PC-3 (cell line): ENCODE measurements around the gene ZNF816. TPM values are rescaled to one million over a fixed set of nuclear protein-coding genes. Genes with fewer than 3 reads are reported as not detected.
A peak's percentile ranks its signal among the peaks of the same experiment; 100 is the strongest.

Experiments used
- ATAC-seq: fragments of 200-7000 bp; cut with Tn5 transposase; 2 replicates; pipeline ENCODE4 v1.9.1; 2020; ENCODE audit warnings: mild to moderate bottlenecking, moderate library complexity
- BruUV-seq: library from RNA; stranded (reverse); fragments of 400-500 nt; replicated peaks from 2 replicates; lab custom pipeline; 2021; lab: Mats Ljungman, UMichigan
- CTCF ChIA-PET: fragments of 300-600 bp; sonication (Branson Sonifier 250); formaldehyde crosslinking; loops from one replicate; lab custom pipeline; 2022; ENCODE audit warnings: antibody characterized with exemption; lab: Charles Lee
- POLR2A ChIA-PET: fragments of 300-600 bp; sonication (Branson Sonifier 250); formaldehyde crosslinking; loops from one replicate; lab custom pipeline; 2022; ENCODE audit warnings: antibody characterized with exemption; ENCODE audit not compliant: unreplicated experiment; lab: Charles Lee
- DNase-seq: peaks from one replicate; pipeline ENCODE4 v3.0.0-alpha.2; 2015
- H2AFZ ChIP-seq: fragments of 300-600 bp; sonication (generic); 2 replicates; pipeline ENCODE4 v1.6.0; 2016; ENCODE audit warnings: antibody characterized with exemption, low read length
- H3F3A ChIP-seq: fragments of 300-600 bp; sonication (generic); one replicate; pipeline ENCODE4 v1.6.0; 2017; ENCODE audit warnings: antibody characterized with exemption, low read length, control low read depth, mild to moderate bottlenecking; ENCODE audit not compliant: unreplicated experiment
- H3K27ac ChIP-seq: fragments of 300-600 bp; sonication (generic); 2 replicates; pipeline ENCODE4 v1.5.1; 2016; ENCODE audit warnings: mild to moderate bottlenecking, low read length
- H3K27me3 ChIP-seq: fragments of 300-600 bp; sonication (generic); 2 replicates; pipeline ENCODE4 v1.6.1; 2016; ENCODE audit warnings: low read length, mixed read lengths
- H3K36me3 ChIP-seq: fragments of 300-600 bp; sonication (generic); 2 replicates; pipeline ENCODE4 v1.6.1; 2016; ENCODE audit warnings: low read depth, mixed run types, low read length, mixed read lengths
- H3K4me1 ChIP-seq: fragments of 300-600 bp; sonication (generic); 2 replicates; pipeline ENCODE4 v1.5.1; 2016; ENCODE audit warnings: low read length; ENCODE audit not compliant: insufficient read depth
- H3K4me2 ChIP-seq: fragments of 300-600 bp; sonication (generic); 2 replicates; pipeline ENCODE4 v1.6.0; 2016; ENCODE audit warnings: low read length
- H3K4me3 ChIP-seq: fragments of 300-600 bp; sonication (generic); 2 replicates; pipeline ENCODE4 v1.5.1; 2016; ENCODE audit warnings: mild to moderate bottlenecking, low read length, mixed read lengths
- H3K79me2 ChIP-seq: fragments of 300-600 bp; sonication (generic); 2 replicates; pipeline ENCODE4 v1.6.1; 2017; ENCODE audit warnings: low read length, mixed read lengths
- H3K9ac ChIP-seq: fragments of 300-600 bp; sonication (generic); 2 replicates; pipeline ENCODE4 v1.6.0; 2016; ENCODE audit warnings: mild to moderate bottlenecking, low read length
- H3K9me2 ChIP-seq: fragments of 300-600 bp; sonication (generic); replicated peaks from 2 replicates; pipeline ENCODE4 v1.6.1; 2016; ENCODE audit warnings: mixed run types, low read length, mixed read lengths
- H3K9me3 ChIP-seq: fragments of 300-600 bp; sonication (generic); 2 replicates; pipeline ENCODE4 v1.6.1; 2016; ENCODE audit warnings: low read length, mixed read lengths
- H4K20me1 ChIP-seq: fragments of 300-600 bp; sonication (generic); 2 replicates; pipeline ENCODE4 v1.6.1; 2016; ENCODE audit warnings: low read length, mixed read lengths
- EZH2 ChIP-seq: fragments of 300-600 bp; sonication (generic); IDR thresholded peaks from one replicate; pipeline ENCODE4 v1.6.1; 2017; ENCODE audit warnings: antibody characterized with exemption, mild to moderate bottlenecking, low read length; ENCODE audit not compliant: unreplicated experiment
- EZH2phosphoT487 ChIP-seq: fragments of 300-600 bp; sonication (generic); IDR thresholded peaks from 2 replicates; pipeline ENCODE4 v1.6.1; 2018; ENCODE audit warnings: mild to moderate bottlenecking, antibody characterized with exemption, low read length, borderline replicate concordance
- intact Hi-C: fragments of 100-400 bp; cut with micrococcal nuclease; formaldehyde crosslinking; loops from 2 replicates; pipeline ENCODE4 v1.9.0; 2023
- total RNA-seq: library from RNA; depleted of rRNA; stranded (reverse); fragments of >200 nt; gene quantifications from 2 replicates; pipeline ENCODE4 v1.2.3, GENCODE V29; 2014
- TF ChIP-seq, protein P1 (sequence below): fragments of 300-600 bp; sonication (generic); conservative IDR thresholded peaks from 2 replicates; pipeline ENCODE4 v1.5.1; 2017; ENCODE audit warnings: antibody characterized with exemption, low read depth, mild to moderate bottlenecking, low read length

ZNF816 gene
- total RNA-seq, 1 experiment from 2014 or later, result 10.2 TPM

DNA sequence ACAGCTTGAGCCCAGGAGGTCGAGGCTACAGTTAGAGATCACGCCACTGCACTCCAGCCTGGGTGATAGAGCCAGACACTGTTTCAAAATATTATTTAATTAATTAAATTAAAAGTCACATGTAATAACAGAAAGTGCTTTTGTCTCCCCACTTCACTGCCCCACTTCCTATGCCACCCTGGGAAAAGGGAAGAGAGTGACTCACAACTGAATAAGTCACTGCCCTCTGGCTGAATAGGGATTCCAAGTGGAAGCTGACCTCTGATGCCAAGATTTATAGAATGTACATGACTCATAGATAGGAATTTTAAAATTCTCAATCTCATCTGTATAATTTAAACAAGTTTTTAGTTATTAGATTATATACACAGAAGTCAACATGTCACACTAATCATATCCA, 28.8 kb upstream of the ZNF816 start:
- ChIA-PET POLR2A (no interaction called here), CTCF (no interaction called here)
- H3K9ac ChIP-seq, result peak overlapping the region; percentile 74
- H3K9me2 ChIP-seq, result no peaks in the 10 kb centered on the region
- DNase-seq (peak; percentile 98), ATAC-seq (peak; percentile 63)
- H2AFZ ChIP-seq, result peak overlapping the region; percentile 32; the same call in 1 of the 2 replicates
- intact Hi-C loops, result loop anchor here (5.0 kb wide), 1 partner anchor 44 kb away; no protein-coding TSS in a partner anchor
- H3K4me3 ChIP-seq, result peak overlapping the region; percentile 53
- no TSS peak for BruUV-seq
- peak overlapping the region; percentile 88 for H3K4me2 ChIP-seq
- peak overlapping the region; percentile 88 for H3K27ac ChIP-seq
- H3F3A ChIP-seq, result peaks cover 4% of the 10 kb centered on the region
- TF ChIP-seq EZH2 (no peak), EZH2phosphoT487 (no peak)
- TF ChIP-seq, protein P1, sequence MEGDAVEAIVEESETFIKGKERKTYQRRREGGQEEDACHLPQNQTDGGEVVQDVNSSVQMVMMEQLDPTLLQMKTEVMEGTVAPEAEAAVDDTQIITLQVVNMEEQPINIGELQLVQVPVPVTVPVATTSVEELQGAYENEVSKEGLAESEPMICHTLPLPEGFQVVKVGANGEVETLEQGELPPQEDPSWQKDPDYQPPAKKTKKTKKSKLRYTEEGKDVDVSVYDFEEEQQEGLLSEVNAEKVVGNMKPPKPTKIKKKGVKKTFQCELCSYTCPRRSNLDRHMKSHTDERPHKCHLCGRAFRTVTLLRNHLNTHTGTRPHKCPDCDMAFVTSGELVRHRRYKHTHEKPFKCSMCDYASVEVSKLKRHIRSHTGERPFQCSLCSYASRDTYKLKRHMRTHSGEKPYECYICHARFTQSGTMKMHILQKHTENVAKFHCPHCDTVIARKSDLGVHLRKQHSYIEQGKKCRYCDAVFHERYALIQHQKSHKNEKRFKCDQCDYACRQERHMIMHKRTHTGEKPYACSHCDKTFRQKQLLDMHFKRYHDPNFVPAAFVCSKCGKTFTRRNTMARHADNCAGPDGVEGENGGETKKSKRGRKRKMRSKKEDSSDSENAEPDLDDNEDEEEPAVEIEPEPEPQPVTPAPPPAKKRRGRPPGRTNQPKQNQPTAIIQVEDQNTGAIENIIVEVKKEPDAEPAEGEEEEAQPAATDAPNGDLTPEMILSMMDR, result no peak
- 0 out of 2 replicates have a peak, but pooled peaks cover 8% of the 10 kb centered on the region for H3K9me3 ChIP-seq
- H3K27me3 ChIP-seq, result no peaks in the 10 kb centered on the region
- H4K20me1 ChIP-seq, result no peaks in the 10 kb centered on the region
- peaks cover 20% of the 10 kb centered on the region for H3K36me3 ChIP-seq
- no peaks in the 10 kb centered on the region for H3K79me2 ChIP-seq
- H3K4me1 ChIP-seq, result peaks cover 22% of the 10 kb centered on the region

DNA sequence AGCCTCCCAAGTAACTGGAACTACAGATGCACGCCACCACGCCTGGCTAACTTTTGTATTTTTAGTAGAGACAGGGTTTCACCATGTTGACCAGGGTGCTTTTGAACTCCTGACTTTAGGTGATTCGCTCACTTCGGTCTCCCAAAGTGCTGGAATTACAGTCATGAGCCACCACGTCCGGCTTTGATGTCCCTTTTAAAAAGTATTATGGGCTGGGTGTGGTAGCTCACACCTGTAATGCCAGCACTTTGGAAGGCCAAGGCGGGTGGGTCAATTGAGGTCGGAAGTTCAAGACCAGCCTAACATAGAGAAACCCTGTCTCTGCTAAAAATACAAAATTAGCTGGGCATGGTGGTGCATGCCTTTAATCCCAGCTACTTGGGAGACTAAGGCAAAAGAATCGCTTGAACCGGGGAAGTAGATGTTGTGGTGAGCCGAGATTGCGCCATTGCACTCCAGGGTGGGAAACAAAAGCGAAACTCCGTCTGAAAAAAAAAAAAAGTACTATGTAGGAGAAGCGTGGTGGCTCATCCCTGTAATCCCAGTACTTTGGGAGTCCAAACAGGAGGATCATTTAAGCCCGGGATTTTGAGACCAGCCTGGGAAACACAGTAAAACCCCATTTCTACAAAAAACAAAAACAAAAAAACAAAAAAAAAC, 28.2 kb upstream of the ZNF816 start:
- Histone ChIP-seq H3F3A (peaks cover 4% of the 10 kb centered on the region), H3K27ac (peak overlapping the region; percentile 88), H3K27me3 (no peaks in the 10 kb centered on the region), H3K4me3 (peak overlapping the region; percentile 53), H3K9me3 (peaks cover 10% of the 10 kb centered on the region; the same call in 1 of the 2 replicates), H3K79me2 (no peaks in the 10 kb centered on the region), H3K9me2 (no peaks in the 10 kb centered on the region), H3K36me3 (peaks cover 26% of the 10 kb centered on the region), H3K4me2 (peak overlapping the region; percentile 74), H2AFZ (peak overlapping the region; percentile 32; the same call in 1 of the 2 replicates), H3K9ac (peak overlapping the region; percentile 74), H3K4me1 (peaks cover 22% of the 10 kb centered on the region), H4K20me1 (no peaks in the 10 kb centered on the region)
- ATAC-seq (no peak), DNase-seq (no peak)
- TF ChIP-seq EZH2phosphoT487, result no peak
- no peak for TF ChIP-seq EZH2
- TF ChIP-seq, protein P1, result no peak
- ChIA-PET CTCF (no interaction called here), POLR2A (no interaction called here)
- intact Hi-C loops, result loop anchor here (5.0 kb wide), 1 partner anchor 44 kb away; no protein-coding TSS in a partner anchor
- BruUV-seq, result no TSS peak

DNA sequence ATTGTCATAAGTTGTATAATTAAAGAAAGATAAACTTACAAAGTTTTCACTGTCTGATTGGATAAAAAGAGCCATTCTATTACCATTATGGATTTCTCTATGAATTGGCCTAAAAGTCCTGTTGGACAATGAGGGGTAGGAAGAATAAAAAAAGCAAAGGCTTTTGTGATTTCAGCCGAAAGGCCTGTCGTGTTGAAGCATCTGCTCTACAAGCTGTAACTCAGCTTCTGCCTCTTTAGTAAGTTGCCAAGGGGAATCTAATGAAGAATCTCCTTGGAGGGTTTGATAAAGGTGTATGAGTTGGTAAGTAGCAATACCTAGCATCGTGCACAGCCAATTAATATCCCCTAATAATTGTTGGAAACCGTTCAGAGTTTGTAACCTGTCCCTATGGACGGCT, 25.8 kb upstream of the ZNF816 start:
- peaks cover 27% of the 10 kb centered on the region for H3K9me3 ChIP-seq
- peaks cover 22% of the 10 kb centered on the region for H3K4me1 ChIP-seq
- H3K4me3 ChIP-seq, result no peak overlapping the region
- no peak overlapping the region for H2AFZ ChIP-seq
- H3K27me3 ChIP-seq, result no peaks in the 10 kb centered on the region
- CTCF ChIA-PET, result no interaction called here
- DNase-seq (no peak), ATAC-seq (no peak)
- TF ChIP-seq, protein P1, result no peak
- TF ChIP-seq EZH2, result no peak
- TF ChIP-seq EZH2phosphoT487, result no peak
- H3K27ac ChIP-seq, result no peak overlapping the region
- no peaks in the 10 kb centered on the region for H4K20me1 ChIP-seq
- no peaks in the 10 kb centered on the region for H3K79me2 ChIP-seq
- no peaks in the 10 kb centered on the region for H3K9me2 ChIP-seq
- H3K4me2 ChIP-seq, result no peak overlapping the region
- peaks cover 42% of the 10 kb centered on the region for H3K36me3 ChIP-seq
- peaks cover 4% of the 10 kb centered on the region for H3F3A ChIP-seq
- POLR2A ChIA-PET, result no interaction called here
- no peak overlapping the region for H3K9ac ChIP-seq
- intact Hi-C loops, result no loop called here
- BruUV-seq, result no TSS peak
